ENCODE measurements around the gene CCDC59.
"Not testable (repeated sequence)": the region's sequence is repeated elsewhere in the genome, so short reads cannot be mapped to it uniquely, and the experiment has no call there.

CCDC59 gene

GRCh38 chr12:82358200-82359114, at the start of gene CCDC59, which contains the start of gene METTL25:
Gene CCDC59 (minus strand): TSS chr12:82358387. CDS start chr12:82358376, 11 bp downstream.
Gene METTL25 (plus strand): TSS chr12:82358529. CDS start chr12:82358566, 37 bp downstream.
- DNase-seq = peak; percentile 89 to 100 (median 97)

GRCh38 chr12:82407481-82407880, 49.3 kb upstream of the CCDC59 start:
- DNase-seq = no peak

- DNase-seq = no peak
Measured at GRCh38 chr12:82406651-82407050, 48.5 kb upstream of the CCDC59 start.

- DNase-seq = no peak
Measured at GRCh38 chr12:82400819-82401218, 42.6 kb upstream of the CCDC59 start.

GRCh38 chr12:82398879-82399278, 40.7 kb upstream of the CCDC59 start:
- no peak for DNase-seq

- peak in 2 of 56 donors; percentile 6 to 46 for DNase-seq
Measured at GRCh38 chr12:82383930-82384552, 25.9 kb upstream of the CCDC59 start.

GRCh38 chr12:82378997-82379396, 20.8 kb upstream of the CCDC59 start:
- DNase-seq = no peak

GRCh38 chr12:82375201-82375600, 17.0 kb upstream of the CCDC59 start:
- no peak for DNase-seq

- no peak for DNase-seq
Measured at GRCh38 chr12:82366197-82366596, 8.0 kb upstream of the CCDC59 start.

- no peak for DNase-seq
Measured at GRCh38 chr12:82363990-82364389, 5.8 kb upstream of the CCDC59 start.

- DNase-seq = no peak
Measured at GRCh38 chr12:82361461-82361915, 3.3 kb upstream of the CCDC59 start.

GRCh38 chr12:82360834-82361233, 2.6 kb upstream of the CCDC59 start:
- not testable (repeated sequence) for DNase-seq

GRCh38 chr12:82359115-82359478, 910 bp upstream of the CCDC59 start:
- peak in 9 of 56 donors; percentile 0 to 32 (median 4) for DNase-seq

- DNase-seq = no peak
Measured at GRCh38 chr12:82357845-82358199, 365 bp downstream of the CCDC59 start.

GRCh38 chr12:82357340-82357739, 847 bp downstream of the CCDC59 start:
- DNase-seq = no peak

GRCh38 chr12:82351390-82351789, 6.8 kb downstream of the CCDC59 start:
- DNase-seq = no peak

GRCh38 chr12:82350161-82350560, 8.0 kb downstream of the CCDC59 start:
- DNase-seq = no peak

GRCh38 chr12:82329508-82329907, 28.7 kb downstream of the CCDC59 start:
- no peak for DNase-seq

GRCh38 chr12:82327861-82328260, 30.3 kb downstream of the CCDC59 start:
- DNase-seq = no peak

- peak in 1 of 56 donors; percentile 17 for DNase-seq
Measured at GRCh38 chr12:82326905-82327503, 31.2 kb downstream of the CCDC59 start.

- DNase-seq = no peak
Measured at GRCh38 chr12:82325540-82326336, 32.4 kb downstream of the CCDC59 start.

All from amygdala (tissue), 56 donors.